ENCODE results near the gene SAMD8.

DNA sequence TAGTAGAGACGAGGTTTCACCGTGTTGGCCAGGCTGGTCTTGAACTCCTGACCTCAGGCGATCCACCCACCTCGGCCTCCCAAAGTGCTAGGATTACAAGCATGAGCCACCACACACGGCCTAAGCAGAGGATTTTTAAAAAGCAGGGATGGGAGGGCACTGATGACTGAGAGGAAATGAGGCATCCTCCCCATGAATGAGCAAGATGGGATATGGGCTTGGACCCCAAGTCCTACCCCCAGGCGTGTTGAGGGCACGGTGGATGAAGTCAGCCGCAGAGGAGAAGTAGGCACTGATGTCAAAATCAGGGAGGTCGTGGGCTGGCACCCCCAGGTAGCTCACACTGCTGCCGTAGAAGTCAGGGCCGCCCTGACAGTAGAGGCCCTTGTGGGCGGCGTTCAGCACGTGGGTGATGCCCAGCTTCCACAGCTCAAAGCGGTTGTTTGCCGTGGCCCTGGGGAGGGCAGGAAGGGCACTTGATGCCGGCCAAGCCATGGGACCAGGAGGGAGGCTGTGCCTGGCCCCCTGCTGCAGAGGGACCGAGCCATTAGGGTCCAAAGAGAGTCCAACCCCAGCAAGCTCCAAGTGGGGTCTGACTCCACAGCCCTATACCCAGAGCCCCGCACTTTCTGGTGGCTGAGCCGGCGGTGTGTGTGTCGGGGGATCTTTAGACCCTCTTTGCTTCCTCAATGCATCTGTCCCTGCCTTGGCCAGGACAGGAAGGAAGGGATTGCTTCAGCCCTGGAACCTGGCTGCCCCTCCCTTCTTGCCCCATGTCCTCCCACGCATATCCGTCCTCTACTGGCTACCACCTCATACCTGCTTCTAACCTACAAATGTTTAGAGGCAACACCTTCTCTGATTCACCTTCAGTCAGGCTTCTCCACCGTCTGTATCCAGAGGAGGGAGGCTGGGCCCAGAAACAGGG lies 3.4 kb upstream of the SAMD8 start:
- no peak for TF ChIP-seq CTCF (IDR thresholded peaks at IDR 0.05)
- no peak for TF ChIP-seq POLR2A (IDR thresholded peaks at IDR 0.05)
- TF ChIP-seq POLR2AphosphoS5 (IDR thresholded peaks at IDR 0.05; ENCODE audit: insufficient read depth in 1 of 2, low read depth in 1 of 2) = no peak

All from vagina (tissue), 2 donors.